ENCODE results near the gene GALNS. TPM values are rescaled to one million over a fixed set of nuclear protein-coding genes. Genes with fewer than 3 reads are reported as not detected.

GALNS gene
- total RNA-seq, 1 experiment from 2014 or later: 62.3 TPM

- CTCF ChIA-PET: no interaction called here
- Histone ChIP-seq H2AFZ (no peak overlapping the region), H3K9me3 (ENCODE audit: insufficient read depth, low read depth) (no peaks in the 10 kb centered on the region), H3K4me3 (no peak overlapping the region), H3K27me3 (ENCODE audit: insufficient read depth, low read depth) (no peaks in the 10 kb centered on the region), H3K4me2 (no peak overlapping the region), H3K36me3 (ENCODE audit: low read depth) (no peaks in the 10 kb centered on the region), H3F3A (ENCODE audit: insufficient read depth, low read depth) (no peaks in the 10 kb centered on the region), H3K9me2 (ENCODE audit: insufficient read depth) (no peaks in the 10 kb centered on the region), H3K4me1 (replicated peaks; ENCODE audit: insufficient read depth) (no peaks in the 10 kb centered on the region), H4K20me1 (ENCODE audit: insufficient read depth) (no peaks in the 10 kb centered on the region), H3K27ac (no peak overlapping the region), H3K79me2 (ENCODE audit: low read depth) (no peaks in the 10 kb centered on the region)
- BruUV-seq (replicated peaks): no TSS peak
- no peak for TF ChIP-seq EZH2 (IDR thresholded peaks at IDR 0.05; ENCODE audit: low read depth)
- TF ChIP-seq CTCF (conservative IDR thresholded peaks at IDR 0.05): no peak
- intact Hi-C loops (cut with micrococcal nuclease; ENCODE audit: unreplicated experiment): no loop called here
- no peak for DNase-seq
- POLR2A ChIA-PET (ENCODE audit: unreplicated experiment): interaction anchor here (0.5 kb wide), 1 partner anchor 363 kb away, joined by 15 read pairs; no protein-coding TSS in a partner anchor
These were observed 26.5 kb downstream of the GALNS start for GRCh38 chr16:88830258-88830657.

DNA sequence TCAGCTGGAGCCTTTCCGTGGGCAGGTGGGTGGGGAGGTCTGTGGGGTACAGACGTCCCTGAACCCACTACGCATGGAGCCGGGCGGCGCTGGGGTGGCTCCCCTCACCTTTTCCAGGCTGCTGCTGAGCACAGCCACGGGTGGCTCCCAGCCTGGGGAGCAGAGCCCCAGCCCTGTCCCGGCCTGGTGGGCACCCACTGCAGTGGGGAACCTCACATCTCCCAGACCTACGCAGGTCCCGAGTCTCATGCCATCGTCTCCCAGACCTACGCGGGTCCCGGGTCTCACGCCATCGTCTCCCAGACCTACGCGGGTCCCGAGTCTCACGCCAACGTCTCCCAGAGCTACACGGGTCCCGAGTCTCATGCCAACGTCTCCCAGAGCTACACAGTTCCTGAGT is 28.0 kb downstream of the GALNS start:
- no peak overlapping the region for H3K4me3 ChIP-seq
- no peak overlapping the region for H3K4me2 ChIP-seq
- ChIA-PET POLR2A (ENCODE audit: unreplicated experiment) (no interaction called here), CTCF (no interaction called here)
- no peak overlapping the region for H2AFZ ChIP-seq
- no peaks in the 10 kb centered on the region for H3K36me3 ChIP-seq (ENCODE audit: low read depth)
- H3F3A ChIP-seq (ENCODE audit: insufficient read depth, low read depth): no peaks in the 10 kb centered on the region
- no peak overlapping the region for H3K27ac ChIP-seq
- BruUV-seq (replicated peaks): no TSS peak
- H3K9me2 ChIP-seq (ENCODE audit: insufficient read depth): no peaks in the 10 kb centered on the region
- no peaks in the 10 kb centered on the region for H3K4me1 ChIP-seq (replicated peaks; ENCODE audit: insufficient read depth)
- no peak for DNase-seq
- H3K9me3 ChIP-seq (ENCODE audit: insufficient read depth, low read depth): no peaks in the 10 kb centered on the region
- no peaks in the 10 kb centered on the region for H3K79me2 ChIP-seq (ENCODE audit: low read depth)
- intact Hi-C loops (cut with micrococcal nuclease; ENCODE audit: unreplicated experiment): no loop called here
- H4K20me1 ChIP-seq (ENCODE audit: insufficient read depth): no peaks in the 10 kb centered on the region
- no peak for TF ChIP-seq CTCF (conservative IDR thresholded peaks at IDR 0.05)
- TF ChIP-seq EZH2 (IDR thresholded peaks at IDR 0.05; ENCODE audit: low read depth): no peak
- no peaks in the 10 kb centered on the region for H3K27me3 ChIP-seq (ENCODE audit: insufficient read depth, low read depth)

DNA sequence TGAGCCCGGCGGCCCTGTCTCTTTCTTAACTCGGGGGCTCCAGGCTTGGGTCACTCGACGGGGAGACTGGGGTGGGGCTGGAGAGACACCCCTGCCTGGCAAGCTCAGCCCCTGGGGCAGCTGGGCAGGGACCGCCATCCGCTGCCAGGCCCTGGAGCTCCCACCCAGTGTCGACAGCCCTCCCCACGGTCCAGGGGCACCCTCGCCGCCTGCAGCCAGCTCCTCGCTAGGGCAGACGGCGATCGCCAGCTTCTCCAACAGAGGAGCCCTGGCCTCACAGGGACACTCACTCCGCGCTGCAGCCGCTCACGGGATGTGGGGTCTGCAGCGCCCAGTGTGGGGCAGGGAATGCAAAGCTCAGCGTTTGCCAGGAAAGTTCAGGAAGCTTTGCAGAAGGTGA is 29.0 kb downstream of the GALNS start:
- no peaks in the 10 kb centered on the region for H3K27me3 ChIP-seq (ENCODE audit: insufficient read depth, low read depth)
- H3K4me1 ChIP-seq (replicated peaks; ENCODE audit: insufficient read depth): no peaks in the 10 kb centered on the region
- DNase-seq: no peak
- BruUV-seq (replicated peaks): no TSS peak
- no peaks in the 10 kb centered on the region for H3K36me3 ChIP-seq (ENCODE audit: low read depth)
- no peaks in the 10 kb centered on the region for H3K79me2 ChIP-seq (ENCODE audit: low read depth)
- intact Hi-C loops (cut with micrococcal nuclease; ENCODE audit: unreplicated experiment): no loop called here
- ChIA-PET CTCF (no interaction called here), POLR2A (ENCODE audit: unreplicated experiment) (no interaction called here)
- H3K4me2 ChIP-seq: no peak overlapping the region
- H3K9me2 ChIP-seq (ENCODE audit: insufficient read depth): no peaks in the 10 kb centered on the region
- no peak overlapping the region for H3K4me3 ChIP-seq
- no peaks in the 10 kb centered on the region for H3K9me3 ChIP-seq (ENCODE audit: insufficient read depth, low read depth)
- no peak overlapping the region for H2AFZ ChIP-seq
- H3F3A ChIP-seq (ENCODE audit: insufficient read depth, low read depth): no peaks in the 10 kb centered on the region
- no peaks in the 10 kb centered on the region for H4K20me1 ChIP-seq (ENCODE audit: insufficient read depth)
- no peak for TF ChIP-seq CTCF (conservative IDR thresholded peaks at IDR 0.05)
- no peak for TF ChIP-seq EZH2 (IDR thresholded peaks at IDR 0.05; ENCODE audit: low read depth)
- no peak overlapping the region for H3K27ac ChIP-seq
